Measurements from ENCODE around the gene NAA20.

DNA sequence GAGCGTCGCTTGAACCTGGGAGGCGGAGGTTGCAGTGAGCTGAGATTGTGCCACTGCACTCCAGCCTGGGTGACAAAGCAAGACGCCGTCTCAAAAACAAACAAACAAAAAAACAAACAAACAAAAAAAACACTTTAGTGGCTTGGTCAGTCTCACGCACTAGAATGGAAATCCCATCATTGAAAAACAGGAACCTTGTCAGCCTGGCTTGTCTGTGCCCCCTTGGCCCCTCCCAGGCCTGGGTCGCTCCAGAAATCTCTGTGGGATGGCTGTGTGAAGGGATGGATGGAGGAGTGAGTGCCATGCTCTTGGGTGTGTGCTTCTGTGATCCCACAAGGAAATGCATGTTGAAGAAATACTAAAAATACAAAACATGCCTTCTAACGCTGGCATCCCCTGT lies 20.9 kb upstream of the NAA20 start:
- TF ChIP-seq, protein P1, sequence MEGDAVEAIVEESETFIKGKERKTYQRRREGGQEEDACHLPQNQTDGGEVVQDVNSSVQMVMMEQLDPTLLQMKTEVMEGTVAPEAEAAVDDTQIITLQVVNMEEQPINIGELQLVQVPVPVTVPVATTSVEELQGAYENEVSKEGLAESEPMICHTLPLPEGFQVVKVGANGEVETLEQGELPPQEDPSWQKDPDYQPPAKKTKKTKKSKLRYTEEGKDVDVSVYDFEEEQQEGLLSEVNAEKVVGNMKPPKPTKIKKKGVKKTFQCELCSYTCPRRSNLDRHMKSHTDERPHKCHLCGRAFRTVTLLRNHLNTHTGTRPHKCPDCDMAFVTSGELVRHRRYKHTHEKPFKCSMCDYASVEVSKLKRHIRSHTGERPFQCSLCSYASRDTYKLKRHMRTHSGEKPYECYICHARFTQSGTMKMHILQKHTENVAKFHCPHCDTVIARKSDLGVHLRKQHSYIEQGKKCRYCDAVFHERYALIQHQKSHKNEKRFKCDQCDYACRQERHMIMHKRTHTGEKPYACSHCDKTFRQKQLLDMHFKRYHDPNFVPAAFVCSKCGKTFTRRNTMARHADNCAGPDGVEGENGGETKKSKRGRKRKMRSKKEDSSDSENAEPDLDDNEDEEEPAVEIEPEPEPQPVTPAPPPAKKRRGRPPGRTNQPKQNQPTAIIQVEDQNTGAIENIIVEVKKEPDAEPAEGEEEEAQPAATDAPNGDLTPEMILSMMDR (optimal IDR thresholded peaks at IDR 0.05 in 1 of 3, IDR thresholded peaks at IDR 0.05 in 1 of 3, conservative IDR thresholded peaks at IDR 0.05 in 1 of 3; ENCODE audit: extremely low read depth in 1 of 3, insufficient read depth in 2 of 3, low read length in 3 of 3), result no peak
- TF ChIP-seq EZH2 (IDR thresholded peaks at IDR 0.05; ENCODE audit: low read length), result no peak
